HG03139 (cell line): ENCODE measurements around the gene LZTS2.
A peak's percentile ranks its signal among the peaks of the same experiment; 100 is the strongest.
"Not testable (repeated sequence)": the region's sequence is repeated elsewhere in the genome, so short reads cannot be mapped to it uniquely, and the experiment has no call there.

ENCODE experiments used
- ATAC-seq: cut with Tn5 transposase; IDR thresholded peaks from one replicate; pipeline ENCODE4 v1.9.1; 2021; ENCODE audit not compliant: unreplicated experiment

LZTS2 gene, protein sequence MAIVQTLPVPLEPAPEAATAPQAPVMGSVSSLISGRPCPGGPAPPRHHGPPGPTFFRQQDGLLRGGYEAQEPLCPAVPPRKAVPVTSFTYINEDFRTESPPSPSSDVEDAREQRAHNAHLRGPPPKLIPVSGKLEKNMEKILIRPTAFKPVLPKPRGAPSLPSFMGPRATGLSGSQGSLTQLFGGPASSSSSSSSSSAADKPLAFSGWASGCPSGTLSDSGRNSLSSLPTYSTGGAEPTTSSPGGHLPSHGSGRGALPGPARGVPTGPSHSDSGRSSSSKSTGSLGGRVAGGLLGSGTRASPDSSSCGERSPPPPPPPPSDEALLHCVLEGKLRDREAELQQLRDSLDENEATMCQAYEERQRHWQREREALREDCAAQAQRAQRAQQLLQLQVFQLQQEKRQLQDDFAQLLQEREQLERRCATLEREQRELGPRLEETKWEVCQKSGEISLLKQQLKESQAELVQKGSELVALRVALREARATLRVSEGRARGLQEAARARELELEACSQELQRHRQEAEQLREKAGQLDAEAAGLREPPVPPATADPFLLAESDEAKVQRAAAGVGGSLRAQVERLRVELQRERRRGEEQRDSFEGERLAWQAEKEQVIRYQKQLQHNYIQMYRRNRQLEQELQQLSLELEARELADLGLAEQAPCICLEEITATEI

DNA sequence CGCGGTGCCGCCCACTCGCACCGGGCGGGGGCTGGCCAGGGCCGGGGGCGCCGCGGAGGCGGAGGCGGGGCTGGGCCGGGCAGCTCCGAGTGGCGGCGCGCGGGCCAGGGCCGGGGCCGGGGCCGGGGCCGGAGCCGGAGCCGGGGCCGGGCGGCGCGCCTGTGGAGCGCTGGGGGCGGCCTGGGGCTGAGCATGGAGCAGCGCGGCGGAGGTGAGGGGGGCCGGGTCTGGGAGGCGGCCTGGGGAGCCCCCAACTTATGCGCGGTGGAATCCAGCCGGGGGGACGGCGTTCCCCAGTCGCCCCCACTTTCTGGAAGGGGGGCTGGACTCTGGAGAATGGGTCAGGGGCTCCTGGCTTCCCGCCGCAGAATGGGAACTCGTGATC lies at the start of gene LZTS2:
LZTS2 (plus strand) TSS at position 67 of the 385 bp plus-strand sequence. CDS start 2,731 bp downstream, outside the sequence.
- ATAC-seq: peak; percentile 9

- no peak for ATAC-seq
Observed at GRCh38 chr10:100960251-100960650, 39.4 kb upstream of the LZTS2 start.

DNA sequence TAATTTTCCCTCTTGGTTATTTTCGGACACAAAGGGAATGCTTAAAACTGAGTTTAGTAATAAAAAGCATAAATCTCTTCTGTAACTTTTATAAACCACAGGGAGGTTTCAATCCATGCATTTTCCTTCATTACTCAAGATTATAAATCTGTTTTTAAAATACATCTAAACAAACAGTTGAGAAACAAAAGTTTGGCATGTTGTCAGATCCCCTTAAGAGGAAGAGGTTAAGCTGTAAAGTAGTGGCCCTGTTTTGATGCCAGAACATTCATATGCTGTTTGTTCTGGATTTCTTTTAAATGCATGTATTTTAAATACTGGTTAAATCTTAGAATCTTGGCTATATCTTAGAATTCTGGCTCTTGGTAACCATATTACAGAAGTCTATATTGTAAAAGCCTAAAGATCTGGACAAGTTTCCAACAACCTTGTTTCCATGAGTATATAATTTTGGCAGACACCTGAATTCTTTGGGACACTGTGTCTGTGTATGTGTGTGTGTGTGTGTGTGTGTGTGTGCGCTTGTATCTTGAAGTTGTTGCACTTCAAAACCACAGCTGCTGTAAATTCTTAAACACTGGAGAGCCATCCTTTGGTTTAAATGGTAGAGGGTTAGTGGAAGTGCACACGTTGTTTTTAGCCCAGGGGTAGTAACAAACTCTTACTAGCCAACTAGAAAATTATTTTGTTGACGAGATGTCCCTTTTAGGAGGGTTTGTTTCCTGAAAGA lies 37.1 kb upstream of the LZTS2 start:
- no peak for ATAC-seq

DNA sequence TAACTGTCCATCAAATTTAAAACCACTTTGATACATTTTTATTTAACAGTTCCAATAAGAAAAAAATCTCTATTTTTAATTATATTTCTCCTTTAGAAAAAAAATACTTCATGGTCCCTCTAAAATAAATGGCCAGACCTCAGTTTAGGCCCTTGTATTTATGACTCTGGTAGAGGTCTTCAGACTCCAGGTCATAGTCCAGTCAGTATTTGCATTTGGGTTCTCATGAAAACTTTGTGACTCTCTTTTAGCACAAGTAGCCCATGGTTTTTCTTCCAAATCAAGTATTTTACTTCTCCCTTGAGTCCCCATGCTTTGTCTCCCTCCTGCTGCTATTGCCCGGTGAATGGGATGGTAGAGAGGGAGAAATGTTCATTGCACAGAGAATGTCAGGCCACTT lies 35.8 kb upstream of the LZTS2 start:
- no peak for ATAC-seq

DNA sequence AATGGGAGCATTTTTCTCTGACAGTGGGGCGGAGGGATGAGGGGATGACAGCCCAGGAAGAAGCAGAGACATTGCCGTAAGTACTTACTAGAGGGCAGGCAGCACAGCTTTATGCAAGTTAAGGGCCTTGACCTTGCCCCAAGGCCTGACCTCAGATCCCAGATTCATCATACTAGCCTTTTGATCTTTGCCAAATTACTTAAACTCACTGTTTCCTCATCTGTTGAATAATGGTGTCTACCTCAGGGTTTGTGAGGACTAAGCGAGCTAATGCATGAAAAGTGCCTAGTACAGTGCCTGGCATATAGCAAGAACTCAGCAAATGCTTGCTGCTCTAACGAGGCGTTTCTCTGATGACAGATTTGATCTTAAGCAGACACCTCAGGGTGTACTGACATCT lies 33.8 kb upstream of the LZTS2 start:
- ATAC-seq: no peak

DNA sequence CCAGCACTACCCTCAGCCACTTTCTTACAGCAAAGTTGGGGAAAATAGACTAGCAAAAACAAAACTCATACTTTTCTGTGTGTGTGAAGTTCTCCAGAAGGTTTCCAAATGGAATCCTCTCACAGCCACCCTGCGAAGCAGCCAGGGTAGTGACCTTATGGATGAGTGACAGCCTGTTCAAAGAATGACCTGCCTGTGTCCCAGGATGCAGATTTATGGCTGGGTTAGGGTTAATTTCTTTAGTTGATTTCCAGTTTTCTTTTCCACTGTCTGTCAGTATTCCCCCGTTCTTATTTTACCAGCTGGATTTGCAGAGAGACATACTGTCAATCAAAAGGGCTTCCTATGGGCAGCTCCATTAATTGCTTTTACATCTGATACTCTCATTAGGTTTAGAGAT lies 32.7 kb upstream of the LZTS2 start:
- no peak for ATAC-seq

DNA sequence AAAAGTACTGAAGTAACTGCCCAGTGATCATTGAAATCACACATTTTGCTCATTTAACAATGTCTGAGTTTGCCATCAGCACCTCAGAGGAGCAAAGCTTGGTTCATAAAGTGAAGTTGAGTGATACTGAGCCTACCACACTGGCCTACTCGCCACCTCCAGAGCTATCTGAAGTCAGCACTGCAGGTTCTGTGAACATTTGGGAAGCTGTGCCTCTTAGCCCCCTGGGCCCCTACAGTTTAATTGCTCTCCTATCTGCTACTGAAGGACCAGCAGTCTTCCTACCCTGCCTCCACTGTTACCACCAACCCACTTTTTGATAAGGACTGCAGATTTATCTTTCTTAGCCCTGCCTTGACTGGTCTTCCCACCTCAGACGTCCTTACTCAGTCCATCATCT lies 32.3 kb upstream of the LZTS2 start:
- no peak for ATAC-seq

DNA sequence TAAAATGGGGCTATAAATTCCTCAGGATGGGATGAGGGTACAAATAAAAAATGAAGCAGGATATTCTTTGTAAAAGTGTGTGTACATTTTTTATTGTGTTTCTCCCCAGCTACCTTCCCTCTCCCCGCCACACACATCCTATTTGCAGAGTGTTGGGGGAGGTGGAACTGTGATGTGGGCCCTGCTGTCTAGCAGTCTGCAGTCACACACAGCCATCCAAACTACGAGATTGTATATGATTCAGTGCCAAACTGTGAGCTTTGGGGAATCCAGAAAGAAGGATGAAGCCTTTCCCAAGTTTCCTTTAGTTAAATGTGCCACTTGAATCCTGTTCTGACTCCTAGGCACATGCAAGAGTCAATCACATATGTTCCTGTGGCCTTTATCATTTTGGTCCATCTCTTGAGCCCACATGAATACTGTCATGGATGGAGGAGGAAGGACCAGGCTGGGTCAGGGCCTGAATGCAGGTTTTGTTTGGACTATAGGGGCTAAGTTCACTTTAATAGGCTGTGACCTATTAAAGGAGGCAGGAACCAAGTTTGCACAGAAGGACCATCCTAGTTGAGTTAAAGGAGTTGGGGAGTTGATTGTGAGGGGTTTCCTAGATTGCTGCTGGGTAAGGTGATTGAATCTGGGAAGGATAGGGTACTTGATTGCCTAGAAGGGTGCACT lies 31.4 kb upstream of the LZTS2 start:
- ATAC-seq: no peak

GRCh38 chr10:100968863-100969186 lies 30.8 kb upstream of the LZTS2 start:
- ATAC-seq: no peak

GRCh38 chr10:100969187-100970075 lies 30.2 kb upstream of the LZTS2 start, which contains the start of gene SEMA4G:
SEMA4G (plus strand) TSS chr10:100969504; CDS start chr10:100972913, 3,409 bp downstream.
- no peak for ATAC-seq

GRCh38 chr10:100970076-100970913 lies 29.3 kb upstream of the LZTS2 start:
- ATAC-seq: no peak

GRCh38 chr10:100970914-100971811 lies 28.4 kb upstream of the LZTS2 start:
- no peak for ATAC-seq

GRCh38 chr10:100972115-100972903 lies 27.3 kb upstream of the LZTS2 start:
- no peak for ATAC-seq

DNA sequence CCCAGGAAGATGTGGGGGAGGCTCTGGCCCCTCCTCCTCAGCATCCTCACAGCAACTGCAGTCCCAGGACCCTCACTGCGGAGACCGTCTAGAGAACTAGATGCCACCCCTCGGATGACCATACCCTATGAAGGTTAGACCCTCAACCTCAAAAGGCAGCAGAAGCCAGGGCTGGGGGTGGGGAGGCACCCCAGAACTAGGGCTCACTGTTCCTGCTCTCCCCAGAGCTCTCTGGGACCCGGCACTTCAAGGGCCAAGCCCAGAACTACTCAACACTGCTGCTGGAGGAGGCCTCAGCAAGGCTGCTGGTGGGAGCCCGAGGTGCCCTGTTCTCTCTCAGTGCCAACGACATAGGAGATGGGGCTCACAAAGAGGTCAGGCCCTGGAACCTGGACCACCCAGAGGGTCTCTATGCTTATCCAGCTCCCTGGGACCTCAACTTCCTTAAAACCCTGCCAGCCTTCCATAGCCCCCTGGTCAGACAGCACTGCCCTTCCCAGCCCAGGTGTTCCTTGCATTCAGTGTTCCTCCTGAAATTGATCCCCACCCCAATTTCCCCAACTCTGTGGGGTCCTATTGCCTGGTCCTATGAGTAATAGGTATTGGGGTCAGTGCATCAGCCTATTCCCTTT lies 26.6 kb upstream of the LZTS2 start:
- no peak for ATAC-seq

DNA sequence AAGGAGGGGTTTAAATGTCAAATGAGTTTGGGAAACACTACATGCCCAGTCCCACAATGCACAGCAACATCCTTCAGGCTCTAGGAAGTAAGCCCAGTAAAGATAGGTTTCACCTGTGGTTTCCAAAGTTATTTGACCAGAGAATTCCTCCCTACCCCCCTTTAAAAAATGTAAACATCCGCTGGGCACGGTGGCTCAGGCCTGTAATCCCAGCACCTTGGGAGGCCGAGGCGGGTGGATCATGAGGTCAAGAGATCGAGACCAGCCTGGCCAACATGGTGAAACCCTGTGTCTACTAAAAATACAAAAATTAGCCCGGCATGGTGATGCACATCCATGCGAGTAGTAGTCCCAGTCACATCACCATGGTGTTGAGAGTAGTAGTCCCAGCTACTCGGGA lies 24.2 kb upstream of the LZTS2 start:
- ATAC-seq: not testable (repeated sequence)

DNA sequence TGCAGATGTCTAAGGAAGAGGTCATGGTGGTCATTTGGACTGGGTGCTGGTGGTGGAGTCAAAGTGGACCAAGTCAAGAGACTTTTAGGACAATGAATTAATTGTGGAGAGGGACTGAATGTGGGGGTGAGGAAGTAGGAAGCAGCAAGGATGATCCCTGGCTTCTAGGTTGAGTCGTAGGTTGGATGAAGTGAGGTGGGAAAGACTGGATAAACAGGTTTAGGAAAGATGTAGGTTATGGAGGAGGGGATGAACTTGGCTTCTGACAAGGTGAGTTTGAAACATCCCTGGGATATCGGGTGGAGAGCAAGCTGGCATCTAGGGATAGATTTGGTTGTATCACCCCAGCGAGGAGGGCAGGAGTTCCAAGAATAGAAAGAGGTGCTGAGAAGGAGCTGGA lies 22.7 kb upstream of the LZTS2 start:
- ATAC-seq: no peak

DNA sequence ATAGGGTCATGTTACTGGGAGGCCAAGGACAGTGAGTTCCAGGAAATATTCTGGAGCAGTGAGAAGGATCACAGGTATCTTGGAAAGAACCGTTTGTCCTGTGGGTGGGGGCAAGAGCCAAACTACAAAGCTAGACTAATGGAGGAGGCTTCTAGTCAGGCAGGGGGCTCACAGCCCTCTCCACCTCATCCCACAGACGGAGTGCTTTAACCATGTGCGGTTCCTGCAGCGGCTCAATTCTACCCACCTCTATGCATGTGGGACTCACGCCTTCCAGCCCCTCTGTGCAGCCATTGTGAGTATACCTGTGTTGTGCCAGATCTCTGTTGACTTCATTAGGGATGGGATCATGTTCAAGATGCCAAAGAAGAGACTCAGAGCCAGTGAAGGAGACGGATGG lies 22.2 kb upstream of the LZTS2 start:
- ATAC-seq: no peak
